HK-2 (cell line): ENCODE results near the gene DOK7.

Experiments
- DNase-seq: peaks from one replicate; pipeline ENCODE4 v3.0.0-alpha.2; 2018; ENCODE audit not compliant: unreplicated experiment

Gene DOK7

DNA sequence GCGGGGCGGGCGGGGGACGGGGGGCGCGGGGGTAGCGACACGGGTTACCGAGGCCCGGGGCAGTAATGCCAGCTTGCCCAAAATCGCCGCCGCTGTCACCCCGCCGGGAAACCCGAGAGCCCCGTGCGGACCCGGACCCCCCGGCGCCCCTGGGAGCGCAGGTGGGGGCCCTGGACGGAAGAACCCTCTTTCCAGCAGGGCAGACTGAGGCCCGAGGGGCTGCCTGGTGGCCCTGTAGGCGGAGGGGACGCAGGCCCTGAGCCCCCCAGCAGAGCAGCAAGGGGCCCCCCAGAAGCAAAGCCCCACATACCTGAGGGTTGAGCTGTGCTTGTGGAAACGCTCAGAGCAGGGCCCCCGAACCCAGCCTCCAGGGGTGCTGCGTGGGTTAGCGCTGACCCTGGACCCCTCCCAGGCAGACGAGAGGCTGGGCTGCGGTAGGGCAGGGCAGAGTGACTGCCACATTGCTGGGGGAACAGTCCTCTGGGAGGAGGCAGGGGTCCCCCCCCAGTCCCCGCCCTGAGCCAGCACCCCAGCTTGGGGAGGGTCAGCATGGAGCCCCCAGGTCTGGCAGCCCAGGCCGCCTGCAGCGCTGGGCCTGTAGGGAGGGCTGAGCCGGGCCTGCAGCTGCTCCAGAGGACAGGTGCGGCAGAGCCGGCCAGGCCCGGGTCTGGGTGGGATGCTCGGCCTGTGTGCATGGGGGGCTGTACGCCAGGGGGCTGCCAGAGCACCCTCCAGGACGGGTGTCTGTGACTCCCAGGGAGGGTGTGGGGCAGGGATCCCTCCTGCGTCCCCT, 646 bp downstream of the DOK7 start:
- no peak for DNase-seq

DNA sequence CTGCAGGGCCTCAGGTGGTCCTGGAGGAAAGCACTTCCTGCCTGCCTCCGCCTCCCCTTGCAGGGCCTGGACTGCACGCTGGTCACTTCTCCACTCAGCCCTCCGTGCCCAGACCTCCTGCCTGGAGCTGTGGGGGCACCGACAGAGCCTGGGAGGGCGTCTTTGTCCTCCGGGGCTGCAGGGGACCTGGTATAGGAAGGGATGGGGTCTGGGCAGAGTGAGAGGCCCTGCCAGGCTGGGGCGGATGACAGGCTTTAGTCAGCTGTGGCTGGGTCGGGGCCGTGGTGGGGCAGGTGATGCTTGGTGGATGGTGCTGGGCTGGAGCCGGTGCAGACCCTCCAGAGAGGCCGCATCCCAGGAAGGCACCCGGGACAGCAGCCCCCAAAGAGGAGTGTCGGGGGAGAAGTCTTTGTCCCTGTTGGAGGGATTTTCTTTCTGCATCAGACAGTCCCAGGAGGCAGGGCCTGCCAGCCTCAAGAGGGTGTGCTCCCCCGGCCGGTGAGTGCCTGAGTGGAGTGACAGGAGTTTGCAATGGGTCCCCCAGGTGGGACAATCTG, 1.3 kb downstream of the DOK7 start:
- DNase-seq, result no peak

DNA sequence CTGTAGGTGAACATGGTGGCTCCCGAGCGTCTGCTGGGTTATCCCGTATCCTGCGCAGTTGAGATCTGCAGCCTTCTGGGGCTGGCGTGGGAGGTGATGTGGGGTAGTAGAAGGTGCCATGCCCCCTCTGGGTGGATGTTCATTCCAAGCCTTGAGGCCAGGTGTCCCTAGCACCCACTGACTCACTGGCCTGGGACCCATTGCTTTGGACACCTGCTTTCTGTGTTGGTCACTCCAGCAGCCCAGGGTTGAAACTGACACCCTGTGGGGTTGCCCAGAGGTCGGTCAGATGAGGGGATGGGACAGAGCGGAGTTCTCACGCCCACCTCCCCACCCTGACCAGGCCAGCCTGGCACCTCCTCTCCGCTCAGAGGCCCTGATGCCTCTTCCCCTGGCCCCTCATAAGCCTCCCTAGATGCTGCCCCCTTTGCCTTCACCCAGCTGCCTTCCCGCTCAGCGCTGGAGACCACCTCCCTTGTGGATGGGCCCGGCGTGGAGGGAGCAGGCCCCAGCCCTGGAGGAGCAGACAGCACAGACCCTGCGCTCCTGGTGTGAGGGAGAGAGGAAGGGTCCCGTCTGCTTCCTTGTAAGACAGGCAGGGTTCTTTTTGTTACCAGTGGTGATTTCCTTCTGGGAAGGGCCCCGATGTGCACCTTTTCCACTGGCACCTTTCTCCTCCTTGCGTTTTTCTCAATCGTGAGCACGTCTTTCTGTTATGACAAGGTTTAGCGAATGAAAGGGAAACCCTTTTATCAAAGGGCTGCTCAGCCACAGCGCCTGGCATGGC, 2.0 kb downstream of the DOK7 start:
- DNase-seq, result no peak

DNA sequence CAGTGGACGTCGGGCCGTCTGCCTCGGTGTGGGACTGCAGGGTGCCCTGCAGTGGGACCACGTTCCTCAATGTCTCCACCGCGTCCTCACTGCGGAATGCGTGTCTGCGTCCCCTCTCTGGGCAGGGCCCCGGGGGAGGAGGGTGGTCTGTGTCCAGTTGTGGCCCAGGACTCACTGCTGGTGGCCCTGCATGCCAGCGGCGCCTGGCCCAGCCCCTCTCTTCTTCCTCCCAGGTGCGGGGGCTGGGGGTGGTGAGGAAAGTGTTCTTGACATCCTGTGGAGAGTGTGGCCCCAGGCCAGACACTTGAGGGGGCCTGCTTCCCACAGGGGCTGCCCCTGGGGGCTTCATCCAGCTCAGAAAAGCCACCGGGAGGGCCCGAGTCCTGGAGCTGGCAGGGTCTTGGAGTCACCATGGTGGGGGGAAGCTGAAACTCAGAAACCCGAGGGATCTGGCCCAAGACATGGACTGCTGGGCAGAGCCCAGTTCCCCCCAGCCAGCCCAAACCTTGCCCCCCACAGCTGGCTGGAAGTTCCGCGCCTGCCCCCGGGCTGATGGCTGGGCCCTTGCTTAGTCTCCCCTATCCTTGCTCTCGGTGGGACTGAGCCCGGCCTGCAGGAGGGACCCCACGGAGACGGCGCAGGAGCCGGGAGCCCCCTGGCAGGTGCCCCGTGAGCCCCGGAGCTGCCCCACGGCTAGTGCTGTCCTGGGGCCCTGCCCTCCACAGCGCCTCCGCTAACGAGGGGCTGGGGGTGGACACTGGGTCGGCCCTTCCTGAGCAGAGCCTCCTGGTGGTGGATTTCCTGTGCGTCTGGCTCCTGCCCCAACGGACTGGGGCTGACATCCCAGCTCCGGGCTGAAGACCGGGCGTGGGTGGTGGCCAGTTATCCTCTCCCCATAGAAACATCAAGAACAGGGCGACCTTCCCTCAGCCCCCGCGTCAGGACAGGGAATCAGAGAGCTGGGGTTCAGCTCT, 2.9 kb downstream of the DOK7 start:
- no peak for DNase-seq

DNA sequence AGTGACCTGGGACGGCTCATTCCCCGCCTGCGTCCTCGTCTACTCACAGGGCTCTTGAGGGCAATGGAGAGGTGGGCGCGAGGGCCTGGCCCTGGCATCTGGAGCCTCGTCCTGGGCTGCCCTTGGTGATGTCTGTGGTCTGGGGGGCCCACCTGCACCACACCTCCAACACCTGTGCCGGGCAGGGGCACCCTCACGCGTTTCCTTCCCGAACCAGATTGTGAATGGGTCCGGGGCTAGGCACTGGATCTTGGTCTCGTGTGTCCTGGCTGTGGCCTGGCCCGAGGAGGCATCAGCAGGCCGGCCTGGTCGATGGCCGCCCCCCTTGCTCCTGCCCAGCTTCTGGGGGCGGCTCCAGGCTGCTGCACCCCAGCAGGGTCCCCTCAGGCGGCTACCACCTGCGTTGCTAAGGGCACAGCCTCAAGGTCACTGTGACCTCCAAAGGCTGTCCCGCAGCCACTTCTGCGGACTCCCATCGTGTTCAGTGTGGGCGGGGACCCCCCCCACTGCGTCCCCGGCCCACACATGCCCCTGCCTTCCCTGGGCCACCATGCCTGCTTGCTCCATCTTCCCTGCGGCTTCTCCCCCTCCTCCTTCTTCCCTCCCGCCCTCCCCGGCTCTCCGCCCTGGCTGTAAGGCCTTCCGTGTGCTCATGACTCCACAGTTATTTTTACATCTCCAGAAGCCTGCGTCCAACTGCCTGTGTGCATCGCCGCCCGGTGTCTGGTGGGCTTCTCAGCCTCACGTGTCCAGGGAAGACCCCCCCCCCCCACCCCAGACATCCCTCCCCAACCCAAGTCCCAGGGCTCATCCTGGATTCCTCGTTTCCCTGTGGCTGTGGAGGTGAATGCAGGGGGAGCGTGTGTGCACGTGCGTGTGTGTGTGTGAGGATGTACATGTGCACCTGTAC, 3.8 kb downstream of the DOK7 start:
- no peak for DNase-seq

DNA sequence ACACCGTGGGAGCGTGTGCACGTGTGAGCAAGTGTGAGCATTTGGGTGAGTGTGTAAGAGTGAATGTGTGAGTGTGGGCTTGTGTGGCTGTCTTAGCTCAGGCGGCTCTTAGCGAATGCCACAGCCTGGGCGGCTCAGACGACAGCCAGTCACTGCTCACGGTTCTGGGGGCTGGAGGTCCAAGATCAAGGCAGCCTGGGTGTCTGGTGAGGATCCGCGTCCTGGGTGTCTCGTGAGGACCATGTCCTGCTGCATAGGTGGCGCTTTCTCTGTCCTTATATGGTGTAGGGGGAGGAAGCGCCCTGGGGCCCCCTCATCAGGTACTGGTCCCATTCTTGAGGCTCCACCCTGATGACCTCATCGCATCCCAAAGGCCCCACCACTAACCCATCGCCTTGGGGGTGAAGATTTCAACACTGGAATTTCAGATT, 4.5 kb downstream of the DOK7 start:
- no peak for DNase-seq

DNA sequence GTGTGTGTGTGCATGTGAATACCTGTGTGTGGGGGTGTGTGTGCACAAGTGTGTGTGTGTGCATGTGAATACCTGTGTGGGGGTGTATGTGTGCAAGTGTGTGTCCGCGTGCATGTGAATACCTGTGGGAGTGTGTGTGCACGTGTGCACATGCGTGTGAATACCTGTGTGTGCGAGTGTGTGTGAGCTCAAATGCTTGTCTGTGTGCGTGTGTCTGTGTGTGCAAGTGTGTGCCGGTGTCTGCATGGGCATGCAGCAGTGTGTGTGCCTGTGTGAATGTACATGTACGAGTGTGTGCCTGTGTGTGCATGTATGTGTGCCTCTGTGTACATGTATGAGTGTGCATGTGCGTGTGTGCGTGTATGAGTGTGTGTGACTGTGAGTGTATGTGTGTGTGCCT, 5.0 kb downstream of the DOK7 start:
- DNase-seq, result no peak

DNA sequence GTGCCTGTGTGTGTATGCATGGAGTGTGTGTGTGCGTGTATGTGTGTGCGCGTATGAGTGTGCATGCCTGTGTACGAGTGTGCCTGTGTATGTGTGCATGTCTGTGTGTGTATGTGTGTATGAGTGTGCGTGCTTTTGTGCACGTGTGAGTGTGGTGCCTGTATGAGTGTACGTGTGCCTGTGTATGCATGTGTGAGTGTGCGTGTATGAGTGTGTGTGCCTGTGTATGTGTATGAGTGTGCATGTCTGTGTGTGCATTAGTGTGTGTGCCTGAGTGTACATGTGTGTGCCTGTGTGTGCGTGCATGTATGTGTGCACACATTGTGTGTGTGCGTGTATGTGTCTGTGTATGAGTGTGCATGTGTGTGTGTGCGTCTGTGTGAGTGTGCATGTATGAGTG, 5.7 kb downstream of the DOK7 start:
- DNase-seq, result no peak

DNA sequence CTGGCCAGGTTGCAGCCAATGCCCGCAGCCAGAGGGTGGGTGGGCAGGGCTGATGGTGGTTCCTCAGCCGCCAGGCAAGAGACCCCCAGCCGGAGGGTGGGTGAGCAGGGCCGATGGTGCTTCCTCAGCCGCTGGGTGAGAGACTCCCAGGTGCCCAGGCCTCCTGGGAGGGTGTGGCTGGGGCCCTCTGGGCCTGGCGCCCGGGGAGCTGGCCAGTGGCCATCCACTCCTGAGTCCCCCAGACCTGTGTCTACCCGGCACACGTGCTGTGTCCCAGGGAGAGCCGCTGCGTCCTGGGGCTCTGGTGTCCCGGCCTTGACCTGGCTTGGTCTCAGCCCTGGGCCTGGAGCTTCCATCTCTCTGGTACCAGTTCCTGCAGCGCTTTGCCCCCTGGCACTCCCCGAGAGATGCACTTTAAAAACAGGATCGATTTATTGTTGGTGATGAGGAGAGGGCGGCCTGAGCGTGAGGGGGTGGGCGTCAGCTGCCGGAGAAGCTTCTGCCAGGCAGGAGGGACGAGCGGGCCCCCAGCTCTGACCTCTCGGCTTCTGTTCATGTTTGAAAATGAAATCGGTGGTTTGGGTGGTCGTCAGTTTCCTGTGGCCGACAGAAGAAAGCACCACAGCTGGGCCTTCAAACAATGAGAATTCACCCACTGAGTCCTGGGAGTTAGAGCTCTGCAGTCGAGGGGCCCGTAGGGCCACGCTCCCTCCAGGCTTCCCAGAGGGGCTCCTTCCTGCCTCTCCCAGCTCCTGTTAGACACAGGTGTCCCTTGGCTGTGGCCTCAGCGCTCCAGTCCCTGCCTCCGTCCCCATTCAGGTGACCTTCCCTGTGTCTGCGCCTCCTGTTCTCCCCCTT, 6.5 kb downstream of the DOK7 start:
- no peak for DNase-seq

DNA sequence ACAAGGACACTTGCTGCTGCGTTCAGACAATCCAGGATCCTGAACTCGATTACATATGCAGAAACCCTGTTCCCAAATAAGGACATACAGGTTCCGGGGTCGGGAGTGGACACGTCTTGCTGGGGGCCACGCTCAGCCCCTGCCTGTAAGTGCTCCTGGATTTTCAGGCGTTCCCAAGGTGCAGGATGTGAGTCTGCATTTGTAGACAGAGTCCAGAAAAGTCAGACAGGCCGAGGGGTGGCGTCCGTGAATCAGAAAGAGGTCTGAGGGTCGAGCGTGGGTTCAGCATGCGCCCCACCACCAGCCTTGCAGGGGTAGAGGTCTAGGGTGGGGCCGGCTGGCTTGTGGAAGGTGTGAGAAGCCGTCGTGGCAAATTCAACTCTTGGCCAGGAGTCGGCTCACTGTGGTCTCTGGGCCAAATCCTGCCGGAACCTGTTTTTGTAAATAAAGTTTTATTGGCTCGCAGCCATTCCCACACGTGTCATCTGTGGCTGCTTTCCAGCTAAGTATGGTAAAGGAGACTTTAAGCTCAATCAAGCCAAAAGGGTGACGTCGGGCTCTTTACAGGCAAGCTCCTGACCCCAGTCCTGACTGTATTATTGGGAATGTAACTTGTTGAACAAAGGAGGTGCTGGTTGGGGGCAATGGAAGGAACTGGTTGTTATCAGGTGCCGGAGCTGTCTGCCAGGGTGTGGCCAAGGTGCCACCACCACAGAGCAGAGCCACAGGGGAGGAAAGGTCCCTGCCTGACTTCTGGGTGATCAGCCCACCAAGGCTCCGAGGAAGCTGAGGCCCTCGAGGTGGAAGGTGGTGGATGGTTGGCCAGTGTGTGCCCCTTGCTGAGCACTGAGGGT, 7.4 kb downstream of the DOK7 start:
- DNase-seq, result no peak

DNA sequence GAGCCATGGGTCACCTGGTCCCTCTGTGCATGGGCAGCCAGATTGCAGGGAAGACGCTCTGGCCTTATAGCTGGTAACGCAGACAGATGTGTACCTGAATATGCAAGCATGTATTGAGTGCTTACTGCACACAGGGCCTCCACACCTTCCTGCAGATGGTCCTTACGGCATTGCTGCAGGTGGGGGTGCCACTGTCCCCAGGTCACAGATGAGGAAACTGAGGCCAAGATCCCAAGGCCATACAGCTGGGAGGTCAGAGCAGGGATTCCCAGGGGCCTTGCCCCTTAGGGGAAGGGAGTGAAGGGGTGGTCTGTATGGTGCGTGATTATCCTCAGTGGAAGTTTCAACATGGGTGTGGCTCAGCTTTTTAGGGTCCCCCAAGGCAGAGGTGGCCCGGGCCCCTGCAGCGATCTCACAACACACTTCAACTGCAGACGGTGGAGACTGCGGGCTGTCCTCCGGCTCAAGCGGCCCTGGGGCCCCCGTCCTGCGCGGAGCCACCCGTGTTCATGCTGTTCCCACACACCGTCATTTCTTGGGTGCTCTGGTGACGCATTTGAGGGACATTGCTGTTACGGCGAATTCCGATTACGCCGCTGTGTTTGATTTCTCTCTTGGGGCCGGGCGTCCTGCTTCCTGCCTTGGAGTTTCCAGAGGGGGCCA, 8.1 kb downstream of the DOK7 start:
- DNase-seq, result no peak

DNA sequence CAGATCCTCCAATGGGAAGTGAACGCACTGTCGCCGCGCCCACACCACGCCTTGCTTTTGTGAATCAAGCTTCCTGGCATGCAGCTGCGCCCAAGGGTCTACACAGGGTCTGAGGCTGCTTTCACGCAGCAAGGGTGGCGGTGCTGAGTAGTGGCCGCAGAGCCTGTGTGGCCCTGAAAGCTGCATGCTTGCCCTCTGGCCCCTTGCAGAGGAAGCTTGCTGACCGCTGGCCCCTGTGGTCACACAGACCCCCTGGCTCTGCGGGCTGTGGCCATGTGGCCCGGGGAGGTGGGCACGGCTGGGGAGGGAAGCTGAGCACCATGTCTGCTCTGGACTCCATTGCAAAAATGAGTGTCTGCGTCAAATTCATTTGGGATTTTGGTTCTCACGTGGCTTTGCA, 8.8 kb downstream of the DOK7 start:
- DNase-seq, result no peak

DNA sequence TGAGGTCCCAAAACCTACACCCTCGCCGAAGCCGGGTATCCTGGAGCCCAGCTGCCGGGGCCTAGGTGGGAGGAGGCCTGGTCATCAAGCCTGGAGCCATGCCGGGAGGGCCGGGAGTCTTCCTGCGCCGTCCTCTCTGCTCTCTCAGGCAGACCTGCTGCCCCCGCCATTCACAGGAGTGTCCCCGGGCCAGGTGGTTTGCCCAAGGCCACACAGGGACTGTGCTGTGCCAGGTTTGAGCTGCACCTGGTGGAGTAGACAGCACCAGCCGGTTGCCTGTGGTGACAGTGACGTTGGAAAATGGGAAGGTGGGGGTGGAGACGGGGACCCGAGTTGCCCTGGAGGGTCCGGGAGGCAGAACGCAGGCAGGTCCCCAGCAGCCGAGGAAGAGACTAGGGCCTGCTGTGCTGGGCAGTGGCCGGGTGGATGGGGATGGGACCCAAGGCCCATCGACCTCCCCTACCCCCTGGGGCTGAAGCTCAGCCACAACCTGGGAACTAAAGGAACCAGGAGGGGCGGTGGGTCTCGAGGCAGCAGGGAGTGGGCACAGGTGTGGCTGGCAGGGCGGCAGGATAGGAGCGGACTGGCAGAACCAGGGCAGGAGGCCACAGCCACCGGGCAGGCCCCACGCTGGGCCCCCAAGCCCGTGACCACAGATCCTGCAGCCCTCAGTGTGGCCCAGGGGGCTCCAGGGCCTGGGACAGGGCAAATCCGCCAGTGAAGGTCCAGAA, 9.5 kb downstream of the DOK7 start:
- no peak for DNase-seq

DNA sequence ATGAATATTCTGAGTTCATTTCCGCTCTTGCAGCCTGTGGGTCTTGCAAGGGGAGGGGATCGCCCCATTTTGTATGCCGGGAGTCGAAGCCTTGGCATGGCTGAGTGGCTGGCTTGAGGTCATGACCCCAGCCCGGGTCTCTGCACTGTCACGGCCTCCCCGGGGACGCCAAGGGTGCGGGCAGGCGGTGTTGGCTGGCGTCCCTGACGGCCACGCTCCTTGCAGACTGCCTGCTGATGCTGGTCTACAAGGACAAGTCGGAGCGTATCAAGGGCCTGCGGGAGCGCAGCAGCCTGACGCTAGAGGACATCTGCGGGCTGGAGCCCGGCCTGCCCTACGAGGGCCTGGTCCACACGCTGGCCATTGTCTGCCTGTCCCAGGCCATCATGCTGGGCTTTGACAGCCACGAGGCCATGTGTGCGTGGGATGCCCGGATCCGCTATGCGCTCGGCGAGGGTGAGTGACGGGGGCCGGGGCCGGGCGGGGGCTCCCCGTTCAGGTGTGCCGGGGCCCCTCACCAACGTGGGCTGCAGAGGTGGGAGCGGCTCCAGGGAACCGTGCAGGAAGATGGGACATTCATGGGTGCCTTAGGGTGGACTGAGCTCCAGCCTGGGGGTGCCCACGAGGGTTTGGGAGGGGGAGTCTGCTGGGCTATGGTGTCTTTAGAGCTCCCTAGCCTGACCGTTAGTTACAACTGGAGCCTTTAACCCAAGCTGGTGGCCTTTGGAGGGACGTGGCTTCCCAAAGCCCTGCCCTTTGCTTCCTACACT, 10.3 kb downstream of the DOK7 start:
- DNase-seq, result no peak

DNA sequence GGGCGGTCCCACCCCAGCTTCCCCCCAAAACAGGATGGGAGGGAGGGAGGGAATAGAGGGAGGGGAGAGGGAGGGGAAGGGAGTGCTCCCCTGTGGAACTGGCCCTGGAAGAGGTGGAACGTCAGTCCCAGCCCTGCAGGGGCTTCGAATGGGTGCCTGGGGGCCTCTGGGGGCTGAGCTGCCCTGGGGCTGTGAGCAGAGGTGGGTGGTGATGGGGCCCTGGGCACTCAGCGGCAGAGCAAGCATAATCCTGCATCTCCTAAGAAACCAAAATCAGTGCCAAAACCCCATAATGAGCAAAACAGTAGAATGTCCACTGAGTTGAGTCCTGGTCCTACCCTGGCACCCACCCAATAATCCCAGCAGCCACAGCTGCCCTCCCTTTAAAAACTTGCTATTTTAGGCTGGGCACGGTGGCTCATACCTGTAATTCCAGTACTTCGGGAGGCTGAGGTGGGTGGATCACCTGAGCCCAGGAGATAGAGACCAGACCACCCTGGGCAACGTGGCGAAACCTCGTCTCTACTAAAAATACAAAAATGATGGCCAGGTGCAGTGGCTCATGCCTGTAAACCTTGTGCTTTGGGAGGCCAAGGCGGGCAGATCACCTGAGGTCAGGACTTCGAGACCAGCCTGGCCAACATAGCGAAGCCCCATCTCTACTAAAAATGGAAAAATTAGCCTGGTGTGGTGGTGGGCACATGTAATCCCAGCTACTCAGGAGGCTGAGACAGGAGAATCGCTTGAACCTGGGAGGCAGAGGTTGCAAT, 11.1 kb downstream of the DOK7 start:
- DNase-seq, result no peak
